ENCODE results near the gene NUDT16L1.

Gene NUDT16L1

GRCh38 chr16:4683255-4684057 lies 9.9 kb upstream of the NUDT16L1 start:
- DNase-seq = no peak

DNA sequence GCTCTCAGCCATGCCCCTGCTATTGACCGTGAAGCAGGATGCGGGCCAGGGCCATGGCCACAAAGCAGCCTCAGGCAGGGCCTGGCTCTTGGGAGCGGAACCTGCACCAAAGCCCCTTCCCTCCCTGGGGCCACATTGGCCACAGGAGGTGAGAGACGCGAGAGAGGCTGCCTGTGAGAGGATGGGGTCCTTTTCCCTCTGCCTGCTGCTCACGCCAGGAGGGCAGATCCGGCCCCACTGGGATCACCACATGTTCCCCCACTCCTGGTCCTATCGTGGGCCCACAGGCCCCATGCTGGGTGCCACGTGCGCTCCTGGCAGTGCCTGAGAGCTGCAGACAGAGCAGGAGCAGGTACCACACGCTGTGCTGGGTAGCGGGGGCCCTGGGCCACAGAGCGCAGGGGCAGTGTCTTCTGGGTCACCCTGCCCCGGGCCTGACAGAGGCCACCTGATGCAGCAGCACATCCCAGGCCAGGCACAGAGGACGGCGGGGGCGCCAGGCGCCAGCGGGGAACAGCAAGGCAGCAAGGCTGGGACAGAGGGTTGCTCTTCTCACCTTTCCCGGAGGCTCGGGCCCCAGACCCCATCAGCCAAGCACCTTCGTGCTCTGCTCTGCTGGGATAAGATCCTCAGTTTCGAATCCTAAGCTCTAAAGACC lies 9.2 kb upstream of the NUDT16L1 start:
- DNase-seq = no peak

- DNase-seq = no peak
Observed at GRCh38 chr16:4684763-4685162, 8.6 kb upstream of the NUDT16L1 start.

GRCh38 chr16:4685292-4685691 lies 8.1 kb upstream of the NUDT16L1 start:
- DNase-seq = no peak

- no peak for DNase-seq
Observed at GRCh38 chr16:4685776-4686496, 7.4 kb upstream of the NUDT16L1 start.

GRCh38 chr16:4686497-4687210 lies 6.7 kb upstream of the NUDT16L1 start:
- DNase-seq = no peak

DNA sequence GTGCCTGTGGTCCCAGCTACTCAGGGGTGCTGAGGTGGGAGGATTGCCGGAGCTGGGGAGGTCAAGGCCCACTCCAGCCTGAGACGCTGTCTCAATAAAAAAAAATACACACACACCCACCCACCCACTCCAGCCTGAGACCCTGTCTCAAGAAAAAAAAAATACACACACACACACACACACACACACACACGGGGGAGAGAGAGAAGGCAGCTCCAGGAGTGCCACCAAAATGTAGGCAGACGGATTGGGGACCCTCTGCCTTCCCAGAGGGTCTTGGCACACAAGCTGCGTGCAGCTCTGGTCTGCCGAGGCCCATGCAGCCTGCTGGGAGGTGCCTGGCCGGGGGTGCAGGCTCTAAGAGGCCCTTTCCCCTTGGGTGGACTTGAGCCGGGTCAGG lies 5.9 kb upstream of the NUDT16L1 start:
- no peak for DNase-seq

- DNase-seq = no peak
Observed at GRCh38 chr16:4687946-4688673, 5.3 kb upstream of the NUDT16L1 start.

DNA sequence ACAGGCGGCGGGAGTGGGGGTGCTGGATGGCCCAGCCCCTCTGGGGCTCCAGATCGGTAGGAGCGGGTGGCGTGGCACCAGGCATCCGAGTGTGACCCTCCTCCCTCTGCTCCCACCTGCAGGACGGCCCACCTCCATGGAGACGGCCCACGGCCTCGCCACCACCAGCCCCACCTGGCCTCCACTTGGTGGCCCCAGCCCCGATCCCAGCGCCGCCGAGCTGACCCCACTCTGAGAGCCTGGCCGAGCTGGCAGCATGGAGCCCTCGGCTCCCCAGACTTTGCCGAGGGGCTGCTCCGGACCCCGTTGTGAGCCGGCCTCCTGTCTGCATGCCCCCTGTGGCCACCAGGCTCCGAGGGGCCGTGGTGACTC lies 4.7 kb upstream of the NUDT16L1 start:
- DNase-seq = no peak

DNA sequence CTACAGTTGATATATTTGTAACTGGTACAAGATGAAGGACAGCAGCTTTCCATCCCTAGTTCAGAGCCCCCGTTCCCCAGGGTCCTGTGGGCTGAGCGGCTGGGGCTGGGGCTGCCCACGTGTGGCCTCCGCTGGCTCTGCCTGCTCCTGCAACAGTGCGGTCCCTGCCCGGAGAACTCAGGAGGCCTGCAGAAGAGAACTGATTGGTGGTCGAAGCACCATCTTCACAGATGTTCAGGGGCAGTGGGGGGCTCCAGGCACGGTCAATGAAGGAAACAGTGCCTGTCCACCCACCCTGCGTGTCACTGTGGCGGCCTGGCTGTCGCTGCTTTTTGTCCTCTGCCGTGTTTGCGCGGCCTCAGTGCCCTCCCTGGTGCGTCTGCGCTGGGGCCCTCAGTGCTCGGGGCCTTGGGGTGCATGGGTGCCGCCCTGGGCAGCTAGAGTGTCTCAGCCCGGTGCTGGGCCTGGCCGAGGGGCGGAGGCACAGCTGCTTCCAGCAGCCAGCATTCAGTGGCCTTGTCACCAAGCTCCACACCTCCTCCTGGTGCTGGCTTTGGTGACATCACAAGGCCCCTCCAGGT lies 4.2 kb upstream of the NUDT16L1 start:
- DNase-seq = no peak

GRCh38 chr16:4689864-4690704 lies 3.3 kb upstream of the NUDT16L1 start:
- DNase-seq = no peak

DNA sequence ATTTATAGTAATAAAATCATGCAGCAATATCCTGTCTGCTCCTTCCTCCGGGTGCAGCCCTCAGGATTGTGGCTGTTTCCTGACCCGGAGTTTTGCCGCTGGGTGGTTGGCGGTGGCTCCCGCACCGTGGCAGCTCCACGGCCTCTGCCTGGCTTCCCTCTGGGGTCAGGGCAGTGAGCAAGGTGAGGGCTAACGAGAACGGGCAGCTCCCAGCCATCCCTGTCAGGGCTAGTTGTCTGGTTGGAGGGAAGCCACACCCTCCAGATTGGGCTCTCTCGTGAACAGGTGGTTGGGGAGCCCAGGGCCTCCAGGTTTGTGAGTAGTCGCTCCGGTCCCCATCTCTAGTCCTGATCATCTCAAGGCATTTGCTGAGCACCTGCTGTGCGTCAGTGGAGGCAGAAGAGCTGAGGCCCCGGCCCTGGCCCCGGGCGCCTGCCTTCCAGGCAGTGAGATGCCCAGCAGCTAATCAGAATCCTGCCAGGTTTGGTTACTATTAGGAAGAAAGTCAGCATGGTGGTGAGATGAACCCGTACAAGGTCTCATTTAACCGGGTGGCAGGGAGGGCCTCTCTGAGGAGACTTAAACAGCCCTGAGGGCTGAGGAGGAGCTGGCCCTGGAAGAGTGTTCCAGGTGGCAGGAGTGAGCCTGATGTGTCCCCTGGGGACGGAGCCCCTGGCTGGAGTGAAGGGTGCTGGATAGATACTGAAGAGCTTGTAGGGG lies 2.3 kb upstream of the NUDT16L1 start:
- no peak for DNase-seq

DNA sequence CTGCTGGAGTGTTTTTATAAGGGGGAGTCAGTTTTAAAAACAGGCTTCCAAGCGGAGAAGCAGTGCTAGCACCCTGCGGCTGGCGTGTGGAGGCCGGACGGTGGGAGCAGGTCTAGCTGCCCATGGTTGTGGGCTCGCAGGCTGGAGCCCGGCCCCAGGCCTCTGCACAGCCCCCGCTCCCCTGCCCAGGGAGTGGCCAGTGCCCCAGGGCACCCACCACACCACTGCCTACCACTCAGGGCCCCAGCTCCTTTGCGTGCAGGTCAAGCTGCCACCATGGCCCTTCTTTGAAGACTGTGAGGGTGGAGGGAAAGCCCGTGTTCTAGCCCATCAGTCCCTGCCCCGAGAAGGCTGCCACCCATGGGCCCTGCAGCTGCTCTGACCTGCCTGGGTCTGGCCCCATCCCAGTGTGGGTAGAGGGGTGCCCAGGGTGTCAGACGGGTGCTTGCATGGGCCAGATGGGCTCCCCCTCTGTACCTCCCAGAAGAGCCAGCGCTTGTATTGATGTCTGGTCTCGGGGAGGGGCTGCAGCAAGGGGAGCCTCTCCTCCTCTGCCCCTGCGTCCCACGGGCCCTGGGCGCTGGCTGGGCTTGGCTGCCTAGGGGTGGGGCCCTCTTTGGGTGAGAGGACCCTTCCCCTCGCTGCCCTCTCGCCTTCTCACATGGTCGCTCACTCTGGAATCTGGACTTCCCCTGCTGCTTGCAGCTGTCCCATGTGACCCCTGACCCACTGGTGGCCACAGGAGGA lies 1.5 kb upstream of the NUDT16L1 start:
- no peak for DNase-seq

DNA sequence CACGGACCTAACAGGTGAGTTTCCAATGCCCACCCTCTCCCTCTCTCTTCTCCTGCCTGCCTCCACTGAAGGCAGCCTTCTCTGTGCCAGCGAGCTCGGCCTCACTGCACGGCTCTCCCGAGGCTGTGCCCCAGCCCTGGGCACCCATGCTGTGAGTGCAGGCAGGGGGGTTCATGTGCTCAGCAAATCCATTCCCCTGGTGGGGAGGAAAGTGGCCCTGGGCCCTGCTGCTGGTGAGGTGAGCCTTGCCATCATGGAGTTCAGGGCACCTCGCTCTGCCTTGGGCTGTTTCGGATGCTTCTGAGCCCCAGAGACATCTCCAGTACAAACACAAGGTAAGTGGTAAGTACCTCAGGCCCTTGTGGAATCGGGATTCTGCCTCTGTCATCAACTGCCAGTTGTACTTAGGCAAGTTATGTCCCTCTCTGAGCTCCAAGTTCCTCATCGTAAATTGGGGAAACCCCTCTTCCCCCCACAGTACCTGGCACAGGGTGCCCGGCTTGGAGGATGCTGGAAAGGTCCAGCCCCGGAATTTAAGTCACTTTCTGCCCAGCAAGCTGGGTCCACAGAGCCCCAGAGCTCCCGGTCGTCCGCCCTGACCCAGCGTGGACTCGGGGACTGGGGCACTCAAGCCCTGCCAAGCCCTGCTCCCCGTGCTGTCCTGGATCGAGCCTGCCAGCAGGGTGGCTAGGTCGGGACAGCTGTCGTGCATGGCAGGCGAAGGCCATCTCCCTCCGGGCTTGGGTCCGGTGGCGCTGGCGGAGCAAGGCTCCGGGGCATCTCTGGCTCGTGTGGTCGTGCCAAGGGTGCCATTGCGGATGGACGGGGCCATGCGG lies 684 bp upstream of the NUDT16L1 start:
- DNase-seq = no peak

DNA sequence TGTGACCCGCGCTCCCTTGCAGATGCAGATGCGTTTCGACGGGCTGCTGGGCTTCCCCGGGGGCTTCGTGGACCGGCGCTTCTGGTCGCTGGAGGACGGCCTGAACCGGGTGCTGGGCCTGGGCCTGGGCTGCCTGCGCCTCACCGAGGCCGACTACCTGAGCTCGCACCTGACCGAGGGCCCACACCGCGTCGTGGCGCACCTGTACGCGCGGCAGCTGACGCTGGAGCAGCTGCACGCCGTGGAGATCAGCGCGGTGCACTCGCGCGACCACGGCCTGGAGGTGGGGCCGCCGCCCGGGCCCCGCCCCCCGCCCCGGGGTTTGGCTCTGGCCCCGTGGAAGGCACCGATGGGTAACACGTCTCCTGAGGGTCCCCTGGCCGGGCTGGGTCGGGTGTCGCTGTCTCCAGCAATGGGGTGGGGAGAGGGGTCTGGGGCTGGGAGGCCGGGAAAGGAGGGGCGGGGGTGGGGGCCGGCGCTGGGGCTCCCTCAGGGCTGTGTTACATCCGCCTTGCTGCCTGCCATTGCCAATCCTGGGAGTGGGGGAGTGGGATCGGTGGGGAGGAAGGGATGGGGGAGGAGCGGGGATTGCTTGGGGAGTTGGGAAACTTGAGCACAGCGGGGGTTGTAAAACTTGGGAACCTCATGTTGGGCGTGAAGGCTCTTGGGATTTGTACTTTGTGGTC lies 737 bp downstream of the NUDT16L1 start:
- DNase-seq = peak; percentile 35

GRCh38 chr16:4694642-4695451 lies 1.5 kb downstream of the NUDT16L1 start:
- no peak for DNase-seq

DNA sequence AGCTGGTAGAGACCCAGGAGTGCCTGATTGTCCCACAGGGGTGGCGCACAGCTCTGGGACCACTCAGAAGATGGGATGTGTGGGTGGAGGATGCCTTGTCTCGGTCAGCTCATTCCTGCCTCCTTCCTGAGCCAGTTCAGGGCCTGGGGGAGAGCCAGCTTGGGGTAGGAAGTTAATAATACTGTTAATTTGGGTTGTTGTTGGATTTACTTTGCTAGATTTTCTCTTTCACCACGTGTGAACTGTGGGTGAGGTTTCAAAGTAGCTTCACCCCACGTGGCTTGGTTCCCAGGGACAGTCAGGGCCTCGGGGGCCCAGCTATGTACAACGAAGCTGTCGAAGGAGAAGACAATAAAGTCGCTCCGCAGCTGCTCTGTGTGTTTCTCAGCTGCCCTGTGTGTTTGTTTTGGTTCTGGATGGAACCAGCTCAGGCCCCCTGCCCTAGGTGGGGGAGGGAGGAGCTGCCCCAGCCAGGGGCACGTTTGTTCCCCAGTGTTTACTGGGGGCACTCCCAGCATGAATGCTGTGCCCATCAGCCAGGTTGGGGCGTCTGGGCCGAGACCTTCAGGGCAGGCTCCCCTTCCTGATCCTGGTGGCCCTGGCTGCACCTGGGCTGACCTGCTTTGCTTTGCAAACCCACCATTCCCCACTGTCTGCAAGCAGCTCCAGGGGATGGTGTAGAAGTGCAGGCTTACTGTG lies 2.3 kb downstream of the NUDT16L1 start:
- DNase-seq = no peak
